GM12878 (cell line): ENCODE measurements around the gene AKAP9.

ENCODE experiments used
- CTCF ChIP-seq, 3 experiments: IDR thresholded peaks in 2 of 3; conservative IDR thresholded peaks in 1 of 3; 2 replicates each; pipeline ENCODE4 v1.5.1; 2011; ENCODE audit warnings: low read depth in 3 of 3, low read length in 3 of 3, mild to moderate bottlenecking in 3 of 3, control low read depth in 2 of 3, moderate library complexity in 2 of 3, inconsistent platforms in 1 of 3, mixed read lengths in 1 of 3; ENCODE audit not compliant: control insufficient read depth in 2 of 3, insufficient read depth in 1 of 3; ENCODE audit errors: extremely low read depth in 1 of 3
- KAT2A ChIP-seq: conservative IDR thresholded peaks from 2 replicates; pipeline ENCODE4 v1.6.1; 2011; ENCODE audit warnings: low read depth, low read length; ENCODE audit not compliant: control insufficient read depth
- SMC3 ChIP-seq: IDR thresholded peaks from 2 replicates; pipeline ENCODE4 v1.6.1; 2011; ENCODE audit warnings: low read length, improper control_type of control experiment, borderline replicate concordance

GRCh38 chr7:91993976-91994375, 53.3 kb downstream of the AKAP9 start:
- TF ChIP-seq CTCF (IDR thresholded peaks at IDR 0.05 in 2 of 3, conservative IDR thresholded peaks at IDR 0.05 in 1 of 3; ENCODE audit: control insufficient read depth in 2 of 3, extremely low read depth in 1 of 3, insufficient read depth in 1 of 3, low read depth in 3 of 3, low read length in 3 of 3) (no peak), KAT2A (no peak), SMC3 (no peak)
